Kidney epithelial cell (primary cell): ENCODE data around the gene SLC22A13. TPM values are rescaled to one million over a fixed set of nuclear protein-coding genes. Genes with fewer than 3 reads are reported as not detected.

Source experiments
- DNase-seq: peaks from one replicate; pipeline ENCODE4 v3.0.0-alpha.2; 2010; ENCODE audit warnings: low read depth
- H3K27me3 ChIP-seq: 2 replicates; pipeline ENCODE4 v1.6.0; 2011; ENCODE audit warnings: low read length; ENCODE audit not compliant: control insufficient read depth, insufficient read depth
- H3K36me3 ChIP-seq: 2 replicates; pipeline ENCODE4 v1.5.1; 2011; ENCODE audit warnings: low read length; ENCODE audit not compliant: control insufficient read depth, insufficient read depth
- H3K4me3 ChIP-seq: 2 replicates; pipeline ENCODE4 v1.5.1; 2011; ENCODE audit warnings: low read depth, mild to moderate bottlenecking, control low read depth, low read length
- total RNA-seq: library from RNA; depleted of rRNA; stranded (reverse); fragments of >200 nt; gene quantifications from 2 replicates; pipeline ENCODE4 v1.2.3, GENCODE V29; 2015
- TF ChIP-seq, protein P1 (sequence below): IDR thresholded peaks from 2 replicates; pipeline ENCODE4 v1.5.1; 2011; ENCODE audit warnings: mild to moderate bottlenecking, moderate library complexity, low read length, control low read depth, inconsistent platforms; ENCODE audit not compliant: insufficient read depth, poor library complexity, severe bottlenecking

SLC22A13 gene
- total RNA-seq, 1 donor from 2014 or later: not detected

DNA sequence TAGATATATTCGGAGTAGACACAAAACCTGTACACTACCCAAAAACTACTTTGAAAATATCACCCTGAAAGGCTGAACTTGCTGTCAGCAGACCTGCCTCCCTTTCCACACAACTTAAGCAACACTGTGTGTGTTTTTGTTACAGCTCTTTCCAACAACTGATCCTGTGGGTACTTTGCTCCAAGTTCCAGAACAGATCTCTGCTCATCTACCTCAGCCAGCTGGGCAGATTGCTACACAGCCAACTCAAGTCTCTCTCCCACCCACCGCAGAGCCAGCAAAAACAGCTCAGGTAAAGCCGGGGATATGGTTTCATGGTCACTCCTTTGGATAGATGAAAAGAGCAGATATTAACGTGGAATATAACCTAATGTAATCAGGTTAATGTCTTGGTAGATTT, 19.7 kb upstream of the SLC22A13 start:
- H3K27me3 ChIP-seq: no peaks in the 10 kb centered on the region
- TF ChIP-seq, protein P1, sequence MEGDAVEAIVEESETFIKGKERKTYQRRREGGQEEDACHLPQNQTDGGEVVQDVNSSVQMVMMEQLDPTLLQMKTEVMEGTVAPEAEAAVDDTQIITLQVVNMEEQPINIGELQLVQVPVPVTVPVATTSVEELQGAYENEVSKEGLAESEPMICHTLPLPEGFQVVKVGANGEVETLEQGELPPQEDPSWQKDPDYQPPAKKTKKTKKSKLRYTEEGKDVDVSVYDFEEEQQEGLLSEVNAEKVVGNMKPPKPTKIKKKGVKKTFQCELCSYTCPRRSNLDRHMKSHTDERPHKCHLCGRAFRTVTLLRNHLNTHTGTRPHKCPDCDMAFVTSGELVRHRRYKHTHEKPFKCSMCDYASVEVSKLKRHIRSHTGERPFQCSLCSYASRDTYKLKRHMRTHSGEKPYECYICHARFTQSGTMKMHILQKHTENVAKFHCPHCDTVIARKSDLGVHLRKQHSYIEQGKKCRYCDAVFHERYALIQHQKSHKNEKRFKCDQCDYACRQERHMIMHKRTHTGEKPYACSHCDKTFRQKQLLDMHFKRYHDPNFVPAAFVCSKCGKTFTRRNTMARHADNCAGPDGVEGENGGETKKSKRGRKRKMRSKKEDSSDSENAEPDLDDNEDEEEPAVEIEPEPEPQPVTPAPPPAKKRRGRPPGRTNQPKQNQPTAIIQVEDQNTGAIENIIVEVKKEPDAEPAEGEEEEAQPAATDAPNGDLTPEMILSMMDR: no peak
- no peaks in the 10 kb centered on the region for H3K36me3 ChIP-seq
- no peak overlapping the region for H3K4me3 ChIP-seq
- DNase-seq: no peak

DNA sequence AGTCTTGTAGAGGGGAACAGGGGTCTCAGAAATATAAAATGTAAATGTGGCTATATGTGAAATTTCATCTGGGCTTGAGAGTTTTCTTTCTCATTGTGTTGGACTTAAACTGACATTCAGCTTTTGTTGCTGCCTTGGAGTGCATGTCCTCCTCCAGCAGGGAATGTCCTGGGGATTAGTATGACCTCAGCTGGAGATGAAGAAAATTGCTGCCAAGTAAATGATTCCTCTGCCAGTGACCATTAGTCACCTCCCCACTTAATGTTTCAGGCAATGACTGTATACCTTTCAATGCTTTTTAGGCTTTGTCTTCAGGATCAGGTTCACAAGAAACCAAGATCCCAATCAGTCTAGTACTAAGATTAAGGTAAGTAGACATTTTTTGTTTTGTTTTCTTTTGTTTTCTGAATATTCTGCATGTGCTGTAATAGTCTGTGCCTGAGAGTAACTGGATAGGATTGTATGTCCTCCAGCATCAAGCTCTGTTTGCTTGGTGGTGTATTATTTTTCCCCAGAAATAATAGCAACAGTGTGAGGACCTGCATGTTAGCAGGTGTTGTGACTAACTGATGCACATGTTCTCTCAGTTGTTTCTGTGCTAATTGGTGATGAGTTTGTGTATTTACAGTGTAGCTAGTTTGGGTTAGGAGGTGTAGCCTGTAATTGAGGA, 18.1 kb upstream of the SLC22A13 start:
- peak; percentile 84 for DNase-seq

DNA sequence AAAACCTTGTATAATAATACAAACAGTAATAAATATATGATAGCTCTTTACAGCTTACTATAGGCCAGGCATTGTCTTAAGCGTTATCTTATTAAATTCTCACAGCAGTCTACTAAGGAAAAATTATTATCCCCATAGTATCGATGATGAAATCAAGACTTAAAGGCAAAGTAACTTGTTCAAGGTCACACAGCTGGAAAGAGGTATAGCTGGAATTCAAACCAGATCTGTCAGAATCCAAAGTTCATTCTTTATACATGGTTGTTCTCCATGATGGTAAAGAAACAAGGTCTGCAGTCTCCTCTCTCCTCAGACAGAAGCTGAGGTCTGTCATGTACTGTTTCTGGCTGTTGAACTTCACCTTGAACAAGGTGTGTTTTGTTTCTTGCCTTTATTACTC, 15.4 kb upstream of the SLC22A13 start:
- TF ChIP-seq, protein P1: no peak
- H3K36me3 ChIP-seq: no peaks in the 10 kb centered on the region
- DNase-seq: no peak
- H3K27me3 ChIP-seq: no peaks in the 10 kb centered on the region
- no peak overlapping the region for H3K4me3 ChIP-seq

More for the DNA sequence above, 18.1 kb upstream of the SLC22A13 start:
- TF ChIP-seq, protein P1: peak; percentile 42
- Histone ChIP-seq H3K27me3 (no peaks in the 10 kb centered on the region), H3K36me3 (no peaks in the 10 kb centered on the region), H3K4me3 (no peak overlapping the region)

DNA sequence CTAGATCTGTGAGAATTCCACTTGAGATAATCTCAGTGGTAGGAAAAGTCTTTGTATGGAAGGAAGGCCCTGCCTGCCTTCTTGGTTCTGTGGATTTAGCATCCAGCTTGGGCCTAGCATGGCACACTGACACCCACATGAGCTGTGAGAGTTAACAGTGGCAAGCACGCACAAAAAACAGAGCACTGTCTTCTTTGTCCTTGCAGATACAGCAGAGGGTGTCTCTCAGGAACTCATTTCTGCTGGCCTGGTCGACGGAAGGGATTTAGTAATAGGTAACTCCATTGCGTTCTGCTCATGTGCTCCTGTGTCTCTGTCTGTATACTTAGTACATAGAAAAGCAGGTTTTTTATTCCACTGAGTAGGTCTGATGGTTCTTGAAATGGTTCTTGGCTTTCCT, 14.4 kb upstream of the SLC22A13 start:
- Histone ChIP-seq H3K36me3 (no peaks in the 10 kb centered on the region), H3K4me3 (no peak overlapping the region), H3K27me3 (no peaks in the 10 kb centered on the region)
- TF ChIP-seq, protein P1: no peak
- no peak for DNase-seq

DNA sequence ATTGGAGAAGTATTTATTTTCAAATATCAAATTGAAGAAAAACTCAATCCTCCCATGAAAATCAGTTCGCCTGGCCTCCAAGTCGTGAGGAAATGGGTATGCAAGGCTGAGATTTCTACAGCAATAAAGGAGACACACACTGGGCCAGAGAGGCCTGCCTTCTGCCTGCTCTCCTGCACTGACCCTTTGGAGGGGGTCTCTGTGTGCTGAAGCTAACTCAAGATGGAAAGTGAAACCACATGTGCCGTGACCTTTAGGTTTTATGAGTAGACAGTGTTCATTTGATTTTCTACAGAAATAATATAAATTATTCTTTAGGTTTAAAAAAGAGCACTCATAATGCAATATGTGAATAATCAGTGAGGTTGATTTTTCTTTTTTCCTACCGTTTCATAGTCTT, 11.9 kb upstream of the SLC22A13 start:
- no peak for DNase-seq
- TF ChIP-seq, protein P1: no peak
- H3K4me3 ChIP-seq: no peak overlapping the region
- H3K36me3 ChIP-seq: no peaks in the 10 kb centered on the region
- no peaks in the 10 kb centered on the region for H3K27me3 ChIP-seq

DNA sequence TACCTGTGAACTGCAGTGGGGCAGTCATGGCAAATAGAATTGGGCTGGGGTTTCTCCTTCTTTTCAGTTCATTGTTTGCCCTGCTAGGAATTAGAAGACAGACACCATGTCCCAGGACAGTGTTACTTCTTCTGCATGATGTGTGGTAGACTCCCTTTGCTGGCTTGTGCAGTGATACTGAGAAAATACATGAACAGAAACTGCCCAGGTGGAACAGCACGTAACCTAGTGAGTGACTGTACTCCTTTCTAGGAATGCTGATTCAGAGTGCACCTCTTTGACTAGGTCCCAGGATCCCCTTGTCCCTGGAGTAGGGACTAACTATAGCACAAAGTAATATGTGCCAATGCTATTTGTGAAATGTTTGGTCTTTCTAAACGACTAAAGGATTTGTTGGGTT, 10.7 kb upstream of the SLC22A13 start:
- Histone ChIP-seq H3K4me3 (no peak overlapping the region), H3K36me3 (no peaks in the 10 kb centered on the region), H3K27me3 (no peaks in the 10 kb centered on the region)
- TF ChIP-seq, protein P1: no peak
- no peak for DNase-seq
